WTC11 (cell line): ENCODE results near the gene PMF1.

Source experiments
- ATF3 ChIP-seq: sonication (generic); formaldehyde crosslinking; conservative IDR thresholded peaks from 2 replicates; pipeline ENCODE4 v1.8.1; 2022; ENCODE audit warnings: mild to moderate bottlenecking, missing genetic modification reagents
- E2F5 ChIP-seq: sonication (generic); formaldehyde crosslinking; IDR thresholded peaks from 2 replicates; pipeline ENCODE4 v1.8.1; 2022; ENCODE audit warnings: mild to moderate bottlenecking, moderate library complexity, missing genetic modification reagents
- FOXP1 ChIP-seq: sonication (generic); formaldehyde crosslinking; IDR thresholded peaks from 2 replicates; pipeline ENCODE4 v1.8.0; 2022; ENCODE audit warnings: missing genetic modification reagents, mild to moderate bottlenecking, moderate library complexity, borderline replicate concordance
- SP1 ChIP-seq: sonication (generic); formaldehyde crosslinking; conservative IDR thresholded peaks from 2 replicates; pipeline ENCODE4 v1.8.1; 2022; ENCODE audit warnings: missing genetic modification reagents
- ZNF512 ChIP-seq: sonication (generic); formaldehyde crosslinking; IDR thresholded peaks from 2 replicates; pipeline ENCODE4 v1.8.1; 2022; ENCODE audit warnings: missing genetic modification reagents, borderline replicate concordance
- TF ChIP-seq, protein P1 (sequence below): fragments of 250-450 bp; sonication (Bioruptor Pico); IDR thresholded peaks from 2 replicates; pipeline ENCODE4 v1.9.0; 2021; ENCODE audit warnings: moderate library complexity, mild to moderate bottlenecking, inconsistent platforms, borderline replicate concordance
- TF ChIP-seq, protein P2 (sequence below): fragments of 200-600 bp; IDR thresholded peaks from 2 replicates; pipeline ENCODE4 v1.8.0; 2022; ENCODE audit warnings: antibody characterized with exemption
- TF ChIP-seq, protein P3 (sequence below): sonication (generic); formaldehyde crosslinking; IDR thresholded peaks from 2 replicates; pipeline ENCODE4 v1.8.0; 2022; ENCODE audit warnings: mild to moderate bottlenecking, missing genetic modification reagents
- TF ChIP-seq, protein P4 (sequence below): sonication (generic); formaldehyde crosslinking; IDR thresholded peaks from 2 replicates; pipeline ENCODE4 v1.8.0; 2022; ENCODE audit warnings: mild to moderate bottlenecking, missing genetic modification reagents

- no peak for TF ChIP-seq FOXP1 (CRISPR knock-in tag)
- TF ChIP-seq, protein P1, sequence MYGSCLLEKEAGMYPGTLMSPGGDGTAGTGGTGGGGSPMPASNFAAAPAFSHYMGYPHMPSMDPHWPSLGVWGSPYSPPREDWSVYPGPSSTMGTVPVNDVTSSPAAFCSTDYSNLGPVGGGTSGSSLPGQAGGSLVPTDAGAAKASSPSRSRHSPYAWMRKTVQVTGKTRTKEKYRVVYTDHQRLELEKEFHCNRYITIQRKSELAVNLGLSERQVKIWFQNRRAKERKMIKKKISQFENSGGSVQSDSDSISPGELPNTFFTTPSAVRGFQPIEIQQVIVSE (CRISPR knock-in tag): no peak
- TF ChIP-seq ATF3 (CRISPR knock-in tag): no peak
- TF ChIP-seq, protein P2, sequence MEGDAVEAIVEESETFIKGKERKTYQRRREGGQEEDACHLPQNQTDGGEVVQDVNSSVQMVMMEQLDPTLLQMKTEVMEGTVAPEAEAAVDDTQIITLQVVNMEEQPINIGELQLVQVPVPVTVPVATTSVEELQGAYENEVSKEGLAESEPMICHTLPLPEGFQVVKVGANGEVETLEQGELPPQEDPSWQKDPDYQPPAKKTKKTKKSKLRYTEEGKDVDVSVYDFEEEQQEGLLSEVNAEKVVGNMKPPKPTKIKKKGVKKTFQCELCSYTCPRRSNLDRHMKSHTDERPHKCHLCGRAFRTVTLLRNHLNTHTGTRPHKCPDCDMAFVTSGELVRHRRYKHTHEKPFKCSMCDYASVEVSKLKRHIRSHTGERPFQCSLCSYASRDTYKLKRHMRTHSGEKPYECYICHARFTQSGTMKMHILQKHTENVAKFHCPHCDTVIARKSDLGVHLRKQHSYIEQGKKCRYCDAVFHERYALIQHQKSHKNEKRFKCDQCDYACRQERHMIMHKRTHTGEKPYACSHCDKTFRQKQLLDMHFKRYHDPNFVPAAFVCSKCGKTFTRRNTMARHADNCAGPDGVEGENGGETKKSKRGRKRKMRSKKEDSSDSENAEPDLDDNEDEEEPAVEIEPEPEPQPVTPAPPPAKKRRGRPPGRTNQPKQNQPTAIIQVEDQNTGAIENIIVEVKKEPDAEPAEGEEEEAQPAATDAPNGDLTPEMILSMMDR: no peak
- TF ChIP-seq, protein P3, sequence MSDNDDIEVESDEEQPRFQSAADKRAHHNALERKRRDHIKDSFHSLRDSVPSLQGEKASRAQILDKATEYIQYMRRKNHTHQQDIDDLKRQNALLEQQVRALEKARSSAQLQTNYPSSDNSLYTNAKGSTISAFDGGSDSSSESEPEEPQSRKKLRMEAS (CRISPR knock-in tag): no peak
- TF ChIP-seq ZNF512 (CRISPR knock-in tag): no peak
- TF ChIP-seq SP1 (CRISPR knock-in tag): no peak
- TF ChIP-seq, protein P4, sequence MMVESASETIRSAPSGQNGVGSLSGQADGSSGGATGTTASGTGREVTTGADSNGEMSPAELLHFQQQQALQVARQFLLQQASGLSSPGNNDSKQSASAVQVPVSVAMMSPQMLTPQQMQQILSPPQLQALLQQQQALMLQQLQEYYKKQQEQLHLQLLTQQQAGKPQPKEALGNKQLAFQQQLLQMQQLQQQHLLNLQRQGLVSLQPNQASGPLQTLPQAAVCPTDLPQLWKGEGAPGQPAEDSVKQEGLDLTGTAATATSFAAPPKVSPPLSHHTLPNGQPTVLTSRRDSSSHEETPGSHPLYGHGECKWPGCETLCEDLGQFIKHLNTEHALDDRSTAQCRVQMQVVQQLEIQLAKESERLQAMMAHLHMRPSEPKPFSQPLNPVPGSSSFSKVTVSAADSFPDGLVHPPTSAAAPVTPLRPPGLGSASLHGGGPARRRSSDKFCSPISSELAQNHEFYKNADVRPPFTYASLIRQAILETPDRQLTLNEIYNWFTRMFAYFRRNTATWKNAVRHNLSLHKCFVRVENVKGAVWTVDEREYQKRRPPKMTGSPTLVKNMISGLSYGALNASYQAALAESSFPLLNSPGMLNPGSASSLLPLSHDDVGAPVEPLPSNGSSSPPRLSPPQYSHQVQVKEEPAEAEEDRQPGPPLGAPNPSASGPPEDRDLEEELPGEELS (CRISPR knock-in tag): no peak
- TF ChIP-seq E2F5 (CRISPR knock-in tag): no peak
Observed at GRCh38 chr1:156251527-156251926, 38.7 kb downstream of the PMF1 start.
